GM19372 (cell line): ENCODE measurements around the gene AKAP9.
A peak's percentile ranks its signal among the peaks of the same experiment; 100 is the strongest.
"Not testable (repeated sequence)": the region's sequence is repeated elsewhere in the genome, so short reads cannot be mapped to it uniquely, and the experiment has no call there.

Experiments
- ATAC-seq: cut with Tn5 transposase; IDR thresholded peaks from one replicate; pipeline ENCODE4 v1.9.1; 2021; ENCODE audit warnings: mild to moderate bottlenecking, low read depth, moderate library complexity; ENCODE audit not compliant: unreplicated experiment

AKAP9 gene

DNA sequence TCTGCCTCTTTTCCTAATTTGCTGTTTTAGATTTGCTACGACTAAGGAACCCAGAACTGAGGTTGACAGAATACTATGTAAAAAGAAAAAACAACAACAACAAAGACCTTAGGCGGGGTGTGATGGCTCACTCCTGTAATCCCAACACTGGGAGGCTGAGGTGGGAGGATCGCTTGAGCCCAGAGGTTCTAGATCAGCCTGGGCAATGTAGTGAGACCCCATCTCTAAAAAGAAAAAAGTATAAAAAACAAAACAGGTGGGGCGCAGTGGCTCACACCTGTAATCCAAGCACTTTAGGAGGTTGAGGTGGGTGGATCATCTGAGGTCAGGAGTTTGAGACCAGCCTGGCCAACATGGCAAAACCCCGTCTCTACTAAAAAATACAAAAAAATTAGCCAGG lies 4.3 kb downstream of the AKAP9 start:
- not testable (repeated sequence) for ATAC-seq

DNA sequence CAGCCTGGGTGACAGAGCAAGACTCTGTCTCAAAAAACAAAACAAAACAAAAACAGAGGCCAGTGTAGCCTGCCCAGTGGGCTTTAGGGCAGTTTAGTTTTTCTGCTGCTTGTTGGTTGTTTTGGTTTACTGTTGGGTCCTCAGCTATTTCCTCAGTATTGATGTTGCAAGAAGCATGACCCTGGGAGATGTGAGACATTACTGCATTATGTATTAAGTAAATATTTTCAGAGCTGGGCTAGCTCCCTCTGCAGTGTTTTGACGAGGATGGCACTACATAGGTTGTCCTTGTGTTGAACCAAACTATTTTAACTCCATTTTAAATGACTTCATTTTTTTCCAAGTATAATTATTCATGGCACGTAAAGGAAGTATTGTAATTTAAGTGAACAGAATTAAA lies 4.8 kb downstream of the AKAP9 start:
- ATAC-seq, result no peak

DNA sequence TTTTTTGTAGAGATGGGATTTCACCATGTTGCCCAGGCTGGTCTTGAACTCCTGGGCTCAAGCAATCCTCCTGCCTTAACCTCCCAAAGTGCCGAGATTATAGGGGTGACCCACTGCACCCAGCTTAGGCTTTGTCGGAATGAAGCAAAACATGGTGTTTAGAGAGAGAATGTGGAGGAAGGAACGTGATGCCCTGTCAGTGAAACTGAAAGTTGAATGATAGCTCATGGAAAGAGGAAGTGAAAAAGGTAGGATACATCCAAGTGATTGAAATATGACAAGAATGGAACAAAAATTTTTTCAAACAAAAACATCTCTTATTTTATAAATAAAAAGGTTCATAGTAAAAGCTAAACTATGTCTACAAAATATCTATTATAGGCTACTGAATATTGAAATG lies 5.9 kb downstream of the AKAP9 start:
- no peak for ATAC-seq

DNA sequence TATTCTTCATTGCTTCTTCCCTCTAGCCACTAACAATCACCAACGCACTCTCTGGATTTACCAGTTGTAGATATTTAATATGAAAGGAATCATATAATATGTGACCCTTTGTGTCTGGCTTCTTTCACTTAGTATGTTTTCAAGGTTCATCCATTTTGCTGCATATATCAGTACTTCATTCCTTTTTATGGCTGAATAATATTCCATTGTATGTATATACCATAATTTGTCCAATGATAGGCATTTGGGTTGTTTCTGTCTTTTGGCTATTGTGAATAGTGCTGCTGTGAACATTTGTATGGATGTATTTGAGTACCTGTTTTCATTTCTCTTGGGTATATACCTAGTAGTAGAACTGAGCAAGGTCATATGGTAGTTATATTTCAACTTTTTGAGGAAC lies 7.3 kb downstream of the AKAP9 start:
- no peak for ATAC-seq

DNA sequence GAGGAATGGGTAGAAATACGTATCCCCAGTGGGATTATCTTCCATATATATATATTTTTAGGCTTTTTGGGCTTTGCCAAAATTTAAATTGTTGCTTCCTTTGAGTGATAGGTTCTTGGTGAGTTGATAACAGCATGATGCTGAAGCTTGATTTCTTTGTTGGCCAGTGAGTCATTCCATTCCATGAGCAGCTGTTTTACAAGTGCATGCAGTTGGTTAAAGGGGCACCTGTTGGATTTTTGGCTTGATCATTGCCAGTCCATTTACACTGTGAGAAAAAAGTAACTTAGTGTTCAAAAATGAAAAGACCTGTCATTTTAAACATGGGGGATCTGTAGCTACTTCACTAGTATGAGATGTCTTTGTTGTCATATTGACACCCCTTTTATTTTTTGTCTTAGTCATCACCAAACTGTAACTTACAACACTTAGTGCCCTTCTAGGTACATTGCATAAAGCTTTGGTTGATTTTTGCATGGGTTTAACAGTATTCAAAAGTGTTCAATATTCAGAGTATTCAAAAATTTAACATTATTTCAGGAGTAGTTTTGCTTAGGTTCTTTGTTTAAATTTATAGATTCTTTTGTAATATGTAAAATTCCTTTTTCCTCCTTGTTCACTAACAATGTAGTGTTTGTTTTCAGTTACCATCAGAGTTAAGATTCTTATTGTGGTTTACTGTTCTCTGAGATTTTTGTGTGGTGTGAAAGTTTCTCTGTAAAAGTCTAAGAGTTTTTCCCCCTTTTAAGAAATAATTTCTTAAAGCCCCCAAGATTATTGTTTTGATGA lies 8.8 kb downstream of the AKAP9 start:
- no peak for ATAC-seq

DNA sequence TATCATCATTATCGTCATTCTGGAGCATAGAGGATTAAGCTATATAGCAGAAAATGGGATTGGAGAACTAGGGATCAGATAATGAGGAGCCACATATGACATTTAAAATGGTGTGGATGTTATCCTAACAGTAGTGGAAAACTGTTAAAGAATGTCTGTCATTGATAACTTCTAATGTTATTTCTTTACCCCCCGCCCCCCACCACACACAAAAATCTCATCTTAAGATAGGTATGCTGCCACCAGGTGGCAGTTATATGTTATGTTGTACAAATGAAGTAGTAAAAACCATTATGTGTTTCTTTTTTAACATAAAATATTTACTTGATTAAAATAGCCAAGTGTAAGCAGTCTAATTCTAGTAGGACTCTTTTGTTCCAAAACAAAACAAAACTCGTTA lies 13.0 kb downstream of the AKAP9 start:
- no peak for ATAC-seq

DNA sequence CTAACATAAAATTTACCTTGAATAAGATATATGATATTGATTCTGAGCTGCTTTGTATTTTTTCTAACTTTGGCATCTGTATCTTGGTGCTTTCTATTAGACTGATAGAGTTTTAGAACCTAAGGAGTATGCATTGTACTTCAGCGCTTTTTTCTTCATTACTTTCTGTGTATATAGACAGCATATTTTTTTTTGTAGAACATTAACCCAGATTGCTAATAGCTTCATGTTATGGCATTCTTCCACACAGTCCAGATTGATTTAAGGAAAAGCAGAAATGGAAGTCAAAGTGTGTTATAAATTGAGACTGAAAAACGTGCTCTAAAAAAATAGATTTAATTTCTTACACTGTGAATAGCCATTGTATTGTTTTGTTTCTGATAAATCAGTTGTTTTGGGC lies 15.8 kb downstream of the AKAP9 start:
- ATAC-seq, result not testable (repeated sequence)

DNA sequence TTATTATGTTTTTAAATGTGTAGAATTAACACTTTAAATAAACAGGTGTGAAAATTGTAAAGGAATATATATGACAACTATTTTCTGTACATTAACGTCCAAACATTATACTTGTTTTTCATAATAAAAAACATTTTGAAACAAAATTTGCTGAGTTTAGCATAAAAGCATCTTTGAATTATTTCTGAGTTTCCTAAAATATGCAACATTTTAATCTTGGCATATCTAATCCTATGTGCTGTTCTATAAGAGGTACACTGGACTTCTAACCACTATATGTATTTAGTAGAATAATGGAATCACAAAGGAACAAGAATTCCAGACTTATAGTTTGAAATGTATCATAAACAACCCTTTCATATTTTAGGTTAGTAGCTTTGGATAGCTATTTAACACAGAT lies 16.6 kb downstream of the AKAP9 start:
- no peak for ATAC-seq

DNA sequence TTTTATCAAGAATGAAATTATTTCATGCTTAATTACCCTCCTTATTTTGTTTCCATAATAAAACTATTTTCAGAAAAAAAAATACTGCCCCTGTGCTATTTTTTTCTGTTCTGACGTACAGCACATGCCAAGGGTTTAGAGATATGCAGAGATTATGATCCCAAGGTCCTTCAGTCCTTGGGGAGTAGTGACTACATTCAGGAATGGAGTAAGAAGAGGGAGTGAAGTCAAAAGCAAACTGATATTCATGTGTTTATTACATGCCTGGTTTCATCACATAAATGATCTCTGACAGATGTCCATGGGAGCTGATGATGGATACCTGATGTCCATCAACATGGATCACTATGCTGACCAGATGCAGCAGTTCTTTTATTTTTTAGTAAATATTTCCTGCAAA lies 17.2 kb downstream of the AKAP9 start:
- no peak for ATAC-seq

DNA sequence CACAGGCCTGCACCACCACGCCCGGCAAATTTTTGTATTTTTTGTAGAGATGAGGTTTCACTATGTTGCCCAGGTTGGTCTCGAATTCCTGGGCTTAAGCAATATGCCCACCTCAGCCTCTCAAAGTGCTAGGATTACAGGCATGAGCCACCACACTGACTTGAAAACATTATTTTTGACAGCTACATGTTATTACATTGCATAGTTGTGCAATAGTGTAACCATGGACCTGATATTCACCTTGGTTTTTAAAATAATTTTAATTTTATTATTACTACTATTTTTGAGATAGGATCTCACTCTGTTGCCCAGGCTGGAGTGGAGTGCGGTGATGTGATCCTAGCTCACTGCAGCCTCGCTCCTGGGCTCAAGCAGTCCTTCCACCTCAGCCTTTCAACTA lies 18.4 kb downstream of the AKAP9 start:
- ATAC-seq, result no peak

DNA sequence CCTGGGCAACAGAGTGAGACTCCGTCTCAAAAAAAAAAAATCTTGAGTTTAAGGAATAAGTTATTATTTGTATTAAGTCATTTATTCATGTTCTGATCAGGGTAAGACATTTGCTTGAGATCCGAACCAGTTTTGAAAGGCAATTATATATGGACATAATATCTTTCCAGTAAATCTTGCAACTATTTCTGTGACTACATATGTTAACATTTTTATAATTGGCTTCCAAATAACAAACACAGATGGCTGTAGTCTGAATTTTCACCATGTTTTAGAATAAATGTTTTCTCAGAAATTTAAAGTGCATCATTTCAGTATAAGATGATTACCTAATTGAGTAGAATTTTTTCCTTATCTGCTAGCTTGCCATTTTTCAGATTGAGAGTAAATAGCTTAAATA lies 21.2 kb downstream of the AKAP9 start:
- no peak for ATAC-seq

DNA sequence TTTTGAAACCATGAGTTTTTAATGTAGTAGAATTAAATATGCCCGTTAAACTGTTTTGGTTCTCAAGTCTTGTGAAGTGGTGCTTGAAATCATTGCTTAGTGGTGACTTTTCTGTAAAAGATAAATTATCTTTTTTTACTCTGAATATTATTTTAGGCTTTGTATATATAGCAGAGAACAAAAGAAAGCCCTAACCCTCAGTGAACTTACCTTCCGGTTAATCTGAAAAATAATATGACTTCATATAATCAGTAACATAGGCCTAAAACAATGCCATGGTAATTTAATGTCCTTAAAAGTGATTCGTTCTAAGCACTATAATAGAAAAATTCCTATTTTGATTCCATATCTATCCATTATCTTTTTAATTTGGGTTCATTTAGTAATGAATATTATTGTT lies 21.8 kb downstream of the AKAP9 start:
- no peak for ATAC-seq

DNA sequence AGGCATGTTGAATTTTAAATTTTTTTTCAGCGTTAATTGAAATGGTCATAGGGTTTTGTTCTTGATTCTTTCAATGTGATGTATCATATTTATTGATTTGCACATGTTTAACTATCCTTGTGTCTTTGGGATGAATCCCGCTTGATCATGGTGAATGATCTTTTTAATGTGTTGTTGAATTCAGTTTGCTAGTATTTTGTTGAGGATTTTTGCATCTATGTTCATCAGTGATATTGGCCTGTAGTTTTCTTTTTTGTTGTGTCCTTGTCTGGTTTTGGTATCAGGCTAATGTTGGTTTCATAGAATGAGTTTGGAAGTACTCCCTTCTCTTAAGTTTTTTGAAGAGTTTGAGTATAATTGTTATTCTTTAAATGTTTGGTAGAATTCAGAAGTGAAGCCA lies 26.9 kb downstream of the AKAP9 start:
- ATAC-seq, result not testable (repeated sequence)

DNA sequence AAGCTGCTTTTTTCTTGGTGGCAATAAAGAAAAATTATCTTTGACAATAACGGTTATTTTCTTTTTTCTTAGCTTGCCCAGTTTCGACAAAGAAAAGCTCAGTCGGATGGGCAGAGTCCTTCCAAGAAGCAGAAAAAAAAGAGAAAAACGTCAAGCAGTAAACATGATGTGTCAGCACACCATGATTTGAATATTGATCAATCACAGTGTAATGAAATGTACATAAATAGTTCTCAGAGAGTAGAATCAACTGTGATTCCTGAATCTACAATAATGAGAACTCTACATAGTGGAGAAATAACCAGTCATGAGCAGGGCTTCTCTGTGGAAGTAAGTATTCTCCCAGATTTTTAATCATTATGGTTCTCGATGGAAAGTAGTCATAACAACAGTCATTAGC lies 33.0 kb downstream of the AKAP9 start:
- ATAC-seq, result no peak

DNA sequence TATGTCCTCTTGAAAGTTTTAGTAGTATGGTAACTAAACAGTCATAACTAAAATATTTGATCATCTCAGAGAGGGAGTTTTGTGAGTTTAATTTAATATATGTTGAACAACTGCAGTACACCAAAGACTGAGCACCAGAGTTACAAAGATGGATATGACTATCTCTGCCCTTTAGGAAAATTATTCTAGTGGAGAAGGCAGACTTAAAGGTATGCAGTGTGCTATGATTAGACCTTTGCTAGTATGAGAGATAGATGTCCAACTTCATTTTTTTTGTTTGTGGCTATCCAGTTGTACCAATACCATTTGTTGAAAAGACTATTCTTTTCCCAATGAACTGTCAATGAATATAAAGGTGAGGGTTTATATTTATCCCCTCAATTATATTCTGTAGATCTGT lies 33.4 kb downstream of the AKAP9 start:
- no peak for ATAC-seq

DNA sequence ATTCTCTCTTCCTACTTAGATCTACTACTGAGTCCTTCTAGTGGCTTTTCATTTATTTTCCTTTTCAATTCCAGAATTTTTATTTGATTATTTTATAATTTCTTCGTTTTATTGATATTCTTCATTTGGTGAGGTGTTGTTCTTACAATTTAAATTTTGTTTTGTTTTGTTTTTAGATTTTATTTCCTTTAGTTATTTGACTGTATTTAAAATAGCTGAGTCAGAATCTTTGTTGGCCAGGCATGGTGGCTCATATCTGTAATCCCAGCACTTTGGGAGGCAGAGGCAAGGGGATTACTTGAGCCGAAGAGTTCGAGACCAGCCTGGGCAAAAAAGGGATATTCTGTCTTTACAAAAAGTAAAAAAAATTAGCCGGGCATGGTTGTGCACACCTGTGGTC lies 36.1 kb downstream of the AKAP9 start:
- ATAC-seq, result no peak

DNA sequence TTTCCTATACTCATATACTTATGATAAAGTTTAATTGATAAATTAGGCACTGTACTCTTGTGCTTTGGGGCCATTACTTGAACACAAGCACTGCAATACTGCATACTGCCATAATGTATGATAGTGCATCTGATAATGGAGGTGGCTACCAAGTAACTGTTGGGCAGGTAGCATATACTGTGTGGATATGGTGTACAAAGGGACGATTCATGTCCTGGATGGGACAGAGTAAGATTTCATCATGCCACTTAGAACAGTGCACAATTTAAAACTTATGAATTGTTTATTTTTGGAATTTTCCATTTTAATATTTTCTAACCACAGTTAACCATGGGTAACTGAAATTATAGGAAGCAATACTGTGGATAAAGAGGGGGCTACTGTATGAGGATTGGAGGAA lies 38.9 kb downstream of the AKAP9 start:
- no peak for ATAC-seq

DNA sequence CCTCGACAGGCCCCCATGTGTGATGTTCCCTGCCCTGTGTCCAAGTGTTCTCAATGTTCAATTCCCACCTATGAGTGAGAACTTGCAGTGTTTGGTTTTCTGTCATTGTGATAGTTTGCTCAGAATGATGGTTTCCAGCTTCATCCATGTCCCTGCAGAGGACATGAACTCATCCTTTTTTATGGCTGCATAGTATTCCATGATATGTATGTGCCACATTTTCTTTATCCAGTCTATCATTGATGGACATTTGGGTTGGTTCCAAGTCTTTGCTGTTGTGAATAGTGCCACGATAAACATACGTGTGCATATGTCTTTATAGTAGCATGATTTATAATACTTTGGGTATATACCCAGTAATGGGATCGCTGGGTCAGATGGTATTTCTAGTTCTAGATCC lies 41.7 kb downstream of the AKAP9 start:
- not testable (repeated sequence) for ATAC-seq

DNA sequence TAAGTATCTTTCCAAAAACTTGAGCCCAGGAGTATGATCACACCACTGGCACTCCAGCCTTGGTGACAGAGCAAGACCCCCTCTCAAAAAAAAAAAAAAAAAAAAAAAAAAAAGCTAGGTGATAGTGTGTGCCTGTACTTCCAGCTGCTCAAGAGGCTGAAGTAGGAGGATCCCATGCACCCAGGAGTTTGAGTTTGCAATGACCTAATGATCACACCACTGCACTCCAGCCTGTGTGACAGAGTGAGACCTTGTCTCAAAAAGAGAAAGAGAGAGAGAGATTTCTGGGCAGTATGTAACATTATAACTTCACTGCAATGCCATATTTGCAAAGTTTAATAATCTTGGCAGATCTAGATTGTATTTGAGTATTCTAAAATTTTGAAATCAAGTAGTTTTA lies 47.6 kb downstream of the AKAP9 start:
- ATAC-seq, result no peak

DNA sequence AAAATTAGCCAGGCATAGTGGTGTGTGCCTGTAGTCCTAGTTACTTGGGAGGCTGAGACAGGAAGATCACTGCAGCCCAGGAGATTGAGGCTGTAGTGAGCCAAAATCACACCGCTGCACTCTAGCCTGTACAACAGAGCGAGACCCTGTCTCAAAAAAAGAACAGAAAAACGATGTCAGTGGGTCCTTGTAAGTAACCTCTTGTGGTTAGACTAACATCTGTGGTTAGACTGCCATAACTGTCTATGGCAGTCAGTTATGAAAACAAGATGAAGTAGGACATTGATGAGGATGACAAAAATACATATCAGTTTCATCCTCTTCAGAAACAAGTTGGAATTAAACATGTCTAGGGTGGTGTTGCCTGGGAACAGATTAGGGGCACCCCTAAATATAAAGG lies 53.3 kb downstream of the AKAP9 start:
- peak; percentile 42 for ATAC-seq

DNA sequence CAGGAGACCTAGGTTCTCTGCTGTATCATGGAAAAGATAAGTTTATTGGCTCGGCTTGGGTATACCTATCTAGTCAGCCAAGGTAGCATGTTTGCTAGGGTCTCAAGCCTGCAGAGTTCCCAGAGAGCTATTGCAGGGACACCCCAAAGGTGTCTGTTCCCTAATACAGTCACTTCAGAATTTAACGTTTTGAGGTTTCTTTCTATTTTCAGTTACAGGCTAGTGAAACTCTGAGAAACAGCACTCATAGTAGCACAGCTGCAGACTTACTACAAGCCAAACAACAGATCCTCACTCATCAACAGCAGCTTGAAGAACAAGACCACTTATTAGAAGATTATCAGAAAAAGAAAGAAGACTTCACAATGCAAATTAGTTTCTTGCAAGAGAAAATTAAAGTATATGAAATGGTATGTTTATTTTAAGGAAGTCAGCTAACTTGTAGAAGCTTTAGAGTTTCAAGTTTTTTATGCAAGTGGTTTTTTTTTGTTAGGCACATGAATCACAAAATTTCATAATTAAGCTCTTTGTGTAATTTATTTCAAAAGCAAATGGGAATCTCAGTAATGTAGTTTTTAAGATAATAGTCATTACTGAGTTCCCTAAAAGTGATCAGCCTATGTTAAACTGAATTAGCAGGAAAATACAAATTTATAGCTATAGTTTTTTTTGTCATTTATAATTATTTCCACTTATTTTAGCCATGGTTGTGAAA lies 54.9 kb downstream of the AKAP9 start:
- ATAC-seq, result peak; percentile 86
